HG02763 (cell line): ENCODE results near the gene TSPAN15.
"Not testable (repeated sequence)": the region's sequence is repeated elsewhere in the genome, so short reads cannot be mapped to it uniquely, and the experiment has no call there.

Source experiments
- ATAC-seq: cut with Tn5 transposase; IDR thresholded peaks from one replicate; pipeline ENCODE4 v1.9.1; 2021; ENCODE audit warnings: mild to moderate bottlenecking, moderate library complexity; ENCODE audit not compliant: unreplicated experiment

TSPAN15 gene

GRCh38 chr10:69483963-69484362, 32.7 kb downstream of the TSPAN15 start:
- ATAC-seq = no peak

GRCh38 chr10:69484736-69485135, 33.5 kb downstream of the TSPAN15 start:
- no peak for ATAC-seq

- ATAC-seq = no peak
These were observed 35.9 kb downstream of the TSPAN15 start for GRCh38 chr10:69486922-69487730.

- not testable (repeated sequence) for ATAC-seq
These were observed 37.0 kb downstream of the TSPAN15 start for GRCh38 chr10:69488149-69488844.

GRCh38 chr10:69488856-69489255, 37.6 kb downstream of the TSPAN15 start:
- not testable (repeated sequence) for ATAC-seq

- ATAC-seq = no peak
These were observed 38.3 kb downstream of the TSPAN15 start for GRCh38 chr10:69489506-69490090.

- ATAC-seq = no peak
These were observed 39.6 kb downstream of the TSPAN15 start for GRCh38 chr10:69490876-69491275.

GRCh38 chr10:69491611-69492010, 40.3 kb downstream of the TSPAN15 start:
- ATAC-seq = no peak

- ATAC-seq = no peak
These were observed 41.0 kb downstream of the TSPAN15 start for GRCh38 chr10:69492091-69492745.

GRCh38 chr10:69492746-69493462, 41.6 kb downstream of the TSPAN15 start:
- no peak for ATAC-seq

- ATAC-seq = no peak
These were observed 43.6 kb downstream of the TSPAN15 start for GRCh38 chr10:69494626-69495558.

- ATAC-seq = no peak
These were observed 44.4 kb downstream of the TSPAN15 start for GRCh38 chr10:69495666-69496065.

GRCh38 chr10:69496352-69497230, 45.3 kb downstream of the TSPAN15 start:
- ATAC-seq = no peak

- no peak for ATAC-seq
These were observed 45.9 kb downstream of the TSPAN15 start for GRCh38 chr10:69497231-69497561.

- ATAC-seq = no peak
These were observed 46.5 kb downstream of the TSPAN15 start for GRCh38 chr10:69497611-69498390.

- no peak for ATAC-seq
These were observed 47.6 kb downstream of the TSPAN15 start for GRCh38 chr10:69498711-69499471.
